Hepatocyte (in vitro differentiated cells): ENCODE results near the gene RPP14. TPM values are rescaled to one million over a fixed set of nuclear protein-coding genes. Genes with fewer than 3 reads are reported as not detected.

Experiments
- DNase-seq: peaks from one replicate; pipeline ENCODE4 v3.0.0-alpha.2; 2016; ENCODE audit warnings: low spot score
- H2AFZ ChIP-seq: fragments of 200-600 bp; sonication (generic); 2 replicates; pipeline ENCODE4 v1.6.0; 2016; ENCODE audit warnings: antibody characterized with exemption, mild to moderate bottlenecking
- H3K27ac ChIP-seq: fragments of 200-600 bp; sonication (generic); 2 replicates; pipeline ENCODE4 v1.5.1; 2016; ENCODE audit warnings: mild to moderate bottlenecking
- H3K27me3 ChIP-seq: fragments of 200-600 bp; sonication (generic); 2 replicates; pipeline ENCODE4 v1.6.1; 2016
- H3K36me3 ChIP-seq: fragments of 200-600 bp; sonication (generic); replicated peaks from 2 replicates; pipeline ENCODE4 v1.5.1; 2016; ENCODE audit warnings: low read depth; ENCODE audit not compliant: insufficient read depth
- H3K4me1 ChIP-seq: fragments of 200-600 bp; sonication (generic); 2 replicates; pipeline ENCODE4 v1.5.1; 2016; ENCODE audit warnings: mild to moderate bottlenecking, moderate library complexity; ENCODE audit not compliant: insufficient read depth
- H3K4me2 ChIP-seq: fragments of 200-600 bp; sonication (generic); 2 replicates; pipeline ENCODE4 v1.6.0; 2016
- H3K4me3 ChIP-seq: fragments of 200-600 bp; sonication (generic); 2 replicates; pipeline ENCODE4 v1.5.1; 2016; ENCODE audit warnings: mild to moderate bottlenecking
- H3K79me2 ChIP-seq: fragments of 200-600 bp; sonication (generic); 2 replicates; pipeline ENCODE4 v1.6.0; 2017; ENCODE audit warnings: mild to moderate bottlenecking
- H3K9me2 ChIP-seq: fragments of 200-600 bp; sonication (generic); replicated peaks from 2 replicates; pipeline ENCODE4 v1.6.0; 2017; ENCODE audit warnings: mild to moderate bottlenecking; ENCODE audit not compliant: insufficient read depth
- H3K9me3 ChIP-seq: fragments of 200-600 bp; sonication (generic); 2 replicates; pipeline ENCODE4 v1.5.1; 2016; ENCODE audit warnings: low read depth, mild to moderate bottlenecking
- H4K20me1 ChIP-seq: fragments of 200-600 bp; sonication (generic); 2 replicates; pipeline ENCODE4 v1.6.0; 2016; ENCODE audit warnings: mild to moderate bottlenecking; ENCODE audit not compliant: insufficient read depth, poor library complexity, severe bottlenecking
- EZH2 ChIP-seq: fragments of 200-600 bp; sonication (generic); IDR thresholded peaks from 2 replicates; pipeline ENCODE4 v1.6.1; 2016; ENCODE audit warnings: antibody characterized with exemption, mild to moderate bottlenecking, borderline replicate concordance
- EZH2phosphoT487 ChIP-seq: fragments of 200-600 bp; sonication (generic); IDR thresholded peaks from one replicate; pipeline ENCODE4 v1.6.1; 2018; ENCODE audit warnings: antibody characterized with exemption, mild to moderate bottlenecking, low read depth, moderate library complexity; ENCODE audit not compliant: unreplicated experiment, severe bottlenecking
- WGBS: methylation state at CpG from one replicate; pipeline ENCODE4 v1.1.6; 2016; ENCODE audit warnings: low lambda C conversion rate; ENCODE audit errors: missing lambda C conversion rate; 5-methylcytosine and 5-hydroxymethylcytosine counted together
- polyA plus RNA-seq: library from polyadenylated mRNA; unstranded; fragments of >200 nt; fragmentation: Nextera tagmentation; extraction: Ambion mirVana; gene quantifications from 2 replicates; pipeline ENCODE4 v1.2.1, GENCODE V29; 2016
- total RNA-seq: library from RNA; depleted of rRNA; stranded (reverse); fragments of >200 nt; gene quantifications from 2 replicates; pipeline ENCODE4 v1.2.3, GENCODE V29; 2014
- TF ChIP-seq, protein P1 (sequence below): fragments of 200-600 bp; sonication (generic); IDR thresholded peaks from 2 replicates; pipeline ENCODE4 v1.5.1; 2016; ENCODE audit warnings: antibody characterized with exemption, mild to moderate bottlenecking; ENCODE audit not compliant: poor library complexity

The RPP14 gene
- total and polyA plus RNA-seq, 2 experiments from 2014 or later = 14.0 to 18.5 TPM

GRCh38 chr3:58329922-58330413 is 23.9 kb downstream of the RPP14 start:
- H4K20me1 ChIP-seq = no peaks in the 10 kb centered on the region
- H3K9me2 ChIP-seq = no peaks in the 10 kb centered on the region
- no peak overlapping the region for H3K4me2 ChIP-seq
- H3K4me3 ChIP-seq = no peak overlapping the region
- TF ChIP-seq, protein P1, sequence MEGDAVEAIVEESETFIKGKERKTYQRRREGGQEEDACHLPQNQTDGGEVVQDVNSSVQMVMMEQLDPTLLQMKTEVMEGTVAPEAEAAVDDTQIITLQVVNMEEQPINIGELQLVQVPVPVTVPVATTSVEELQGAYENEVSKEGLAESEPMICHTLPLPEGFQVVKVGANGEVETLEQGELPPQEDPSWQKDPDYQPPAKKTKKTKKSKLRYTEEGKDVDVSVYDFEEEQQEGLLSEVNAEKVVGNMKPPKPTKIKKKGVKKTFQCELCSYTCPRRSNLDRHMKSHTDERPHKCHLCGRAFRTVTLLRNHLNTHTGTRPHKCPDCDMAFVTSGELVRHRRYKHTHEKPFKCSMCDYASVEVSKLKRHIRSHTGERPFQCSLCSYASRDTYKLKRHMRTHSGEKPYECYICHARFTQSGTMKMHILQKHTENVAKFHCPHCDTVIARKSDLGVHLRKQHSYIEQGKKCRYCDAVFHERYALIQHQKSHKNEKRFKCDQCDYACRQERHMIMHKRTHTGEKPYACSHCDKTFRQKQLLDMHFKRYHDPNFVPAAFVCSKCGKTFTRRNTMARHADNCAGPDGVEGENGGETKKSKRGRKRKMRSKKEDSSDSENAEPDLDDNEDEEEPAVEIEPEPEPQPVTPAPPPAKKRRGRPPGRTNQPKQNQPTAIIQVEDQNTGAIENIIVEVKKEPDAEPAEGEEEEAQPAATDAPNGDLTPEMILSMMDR = no peak
- TF ChIP-seq EZH2phosphoT487 = no peak
- no peak for TF ChIP-seq EZH2
- H3K79me2 ChIP-seq = peaks cover 8% of the 10 kb centered on the region
- no peaks in the 10 kb centered on the region for H3K9me3 ChIP-seq
- whole genome bisulfite sequencing = 97% methylated on average over 5 of the region's 5 CpGs
- DNase-seq = no peak
- H2AFZ ChIP-seq = no peak overlapping the region
- H3K4me1 ChIP-seq = peaks cover 7% of the 10 kb centered on the region
- no peak overlapping the region for H3K27ac ChIP-seq
- no peaks in the 10 kb centered on the region for H3K36me3 ChIP-seq
- no peaks in the 10 kb centered on the region for H3K27me3 ChIP-seq

- TF ChIP-seq EZH2phosphoT487 (no peak), EZH2 (no peak)
- TF ChIP-seq, protein P1 = no peak
- WGBS = 81% methylated on average over 4 of the region's 4 CpGs
- Histone ChIP-seq H3K9me3 (no peaks in the 10 kb centered on the region), H3K4me1 (peaks cover 8% of the 10 kb centered on the region), H2AFZ (no peak overlapping the region), H3K4me3 (no peak overlapping the region), H3K79me2 (peaks cover 15% of the 10 kb centered on the region), H3K27me3 (no peaks in the 10 kb centered on the region), H3K4me2 (no peak overlapping the region), H3K9me2 (no peaks in the 10 kb centered on the region), H4K20me1 (no peaks in the 10 kb centered on the region), H3K36me3 (no peaks in the 10 kb centered on the region), H3K27ac (no peak overlapping the region)
- no peak for DNase-seq
These were observed 25.6 kb downstream of the RPP14 start for GRCh38 chr3:58331593-58332152.

GRCh38 chr3:58332575-58333188 is 26.6 kb downstream of the RPP14 start, which contains the start of gene PXK:
PXK (plus strand) TSS chr3:58332892; CDS start chr3:58332989, 97 bp downstream.
- 2% methylated on average over 36 of the region's 79 CpGs for WGBS
- Histone ChIP-seq H3K36me3 (no peaks in the 10 kb centered on the region), H3K9me2 (no peaks in the 10 kb centered on the region), H3K9me3 (no peaks in the 10 kb centered on the region), H2AFZ (peak within 1 kb of the TSS; percentile 53), H3K4me3 (peak within 1 kb of the TSS; percentile 94), H4K20me1 (no peaks in the 10 kb centered on the region), H3K4me2 (peak within 1 kb of the TSS; percentile 93), H3K79me2 (peaks cover 25% of the 10 kb centered on the region), H3K4me1 (peaks cover 8% of the 10 kb centered on the region), H3K27me3 (no peaks in the 10 kb centered on the region), H3K27ac (peak within 1 kb of the TSS; percentile 10)
- TF ChIP-seq EZH2 (no peak), EZH2phosphoT487 (no peak)
- TF ChIP-seq, protein P1 = no peak
- DNase-seq = peak; percentile 88
